ENCODE results near the gene CCDC57.

The CCDC57 gene

GRCh38 chr17:82157046-82158035, 55.3 kb downstream of the CCDC57 start:
- H3K4me3 Mint-ChIP-seq = no peak overlapping the region
- no peaks in the 10 kb centered on the region for H3K9me3 Mint-ChIP-seq
- H3K27ac Mint-ChIP-seq = no peak overlapping the region
- H3K27me3 Mint-ChIP-seq = no peaks in the 10 kb centered on the region
- peaks cover 20% of the 10 kb centered on the region for H3K36me3 Mint-ChIP-seq (ENCODE audit: low read depth)
- H3K4me1 Mint-ChIP-seq (ENCODE audit: low read depth) = peaks cover 4% of the 10 kb centered on the region

GRCh38 chr17:82156284-82156925, 56.2 kb downstream of the CCDC57 start:
- no peak overlapping the region for H3K27ac Mint-ChIP-seq

GRCh38 chr17:82155606-82156005, 57.0 kb downstream of the CCDC57 start:
- Mint-ChIP-seq H3K36me3 (ENCODE audit: low read depth) (peaks cover 15% of the 10 kb centered on the region), H3K9me3 (no peaks in the 10 kb centered on the region), H3K4me3 (no peak overlapping the region), H3K27ac (no peak overlapping the region), H3K4me1 (ENCODE audit: low read depth) (peaks cover 4% of the 10 kb centered on the region), H3K27me3 (no peaks in the 10 kb centered on the region)

More at GRCh38 chr17:82156284-82156925, 56.2 kb downstream of the CCDC57 start:
- peaks cover 17% of the 10 kb centered on the region for H3K36me3 Mint-ChIP-seq (ENCODE audit: low read depth)
- no peak overlapping the region for H3K4me3 Mint-ChIP-seq
- no peaks in the 10 kb centered on the region for H3K27me3 Mint-ChIP-seq
- H3K9me3 Mint-ChIP-seq = no peaks in the 10 kb centered on the region
- H3K4me1 Mint-ChIP-seq (ENCODE audit: low read depth) = peaks cover 4% of the 10 kb centered on the region

- no peak overlapping the region for H3K4me3 Mint-ChIP-seq
- no peaks in the 10 kb centered on the region for H3K9me3 Mint-ChIP-seq
- peaks cover 4% of the 10 kb centered on the region for H3K4me1 Mint-ChIP-seq (ENCODE audit: low read depth)
- no peaks in the 10 kb centered on the region for H3K27me3 Mint-ChIP-seq
- H3K36me3 Mint-ChIP-seq (ENCODE audit: low read depth) = peaks cover 11% of the 10 kb centered on the region
- H3K27ac Mint-ChIP-seq = no peak overlapping the region
These were observed 57.7 kb downstream of the CCDC57 start for GRCh38 chr17:82154881-82155331.

GRCh38 chr17:82153745-82154375, 58.8 kb downstream of the CCDC57 start:
- Mint-ChIP-seq H3K36me3 (ENCODE audit: low read depth) (peaks cover under 1% of the 10 kb centered on the region), H3K9me3 (no peaks in the 10 kb centered on the region), H3K4me3 (no peak overlapping the region), H3K4me1 (ENCODE audit: low read depth) (peaks cover 4% of the 10 kb centered on the region), H3K27me3 (no peaks in the 10 kb centered on the region), H3K27ac (no peak overlapping the region)

GRCh38 chr17:82153295-82153691, 59.3 kb downstream of the CCDC57 start:
- H3K9me3 Mint-ChIP-seq = no peaks in the 10 kb centered on the region
- H3K27me3 Mint-ChIP-seq = no peaks in the 10 kb centered on the region
- H3K27ac Mint-ChIP-seq = no peak overlapping the region
- H3K4me1 Mint-ChIP-seq (ENCODE audit: low read depth) = peaks cover 4% of the 10 kb centered on the region
- H3K4me3 Mint-ChIP-seq = no peak overlapping the region
- no peaks in the 10 kb centered on the region for H3K36me3 Mint-ChIP-seq (ENCODE audit: low read depth)

GRCh38 chr17:82152556-82153294, 59.9 kb downstream of the CCDC57 start:
- no peaks in the 10 kb centered on the region for H3K27me3 Mint-ChIP-seq
- no peaks in the 10 kb centered on the region for H3K9me3 Mint-ChIP-seq
- H3K4me1 Mint-ChIP-seq (ENCODE audit: low read depth) = peaks cover 4% of the 10 kb centered on the region
- no peak overlapping the region for H3K27ac Mint-ChIP-seq
- no peak overlapping the region for H3K4me3 Mint-ChIP-seq
- H3K36me3 Mint-ChIP-seq (ENCODE audit: low read depth) = no peaks in the 10 kb centered on the region

GRCh38 chr17:82152114-82152513, 60.5 kb downstream of the CCDC57 start:
- no peak overlapping the region for H3K4me3 Mint-ChIP-seq
- H3K27ac Mint-ChIP-seq = no peak overlapping the region
- peaks cover 3% of the 10 kb centered on the region for H3K36me3 Mint-ChIP-seq (ENCODE audit: low read depth)
- H3K9me3 Mint-ChIP-seq = no peaks in the 10 kb centered on the region
- H3K4me1 Mint-ChIP-seq (ENCODE audit: low read depth) = peaks cover 4% of the 10 kb centered on the region
- H3K27me3 Mint-ChIP-seq = no peaks in the 10 kb centered on the region

GRCh38 chr17:82151106-82151957, 61.3 kb downstream of the CCDC57 start:
- peaks cover 4% of the 10 kb centered on the region for H3K4me1 Mint-ChIP-seq (ENCODE audit: low read depth)
- H3K27ac Mint-ChIP-seq = no peak overlapping the region
- no peaks in the 10 kb centered on the region for H3K27me3 Mint-ChIP-seq
- H3K36me3 Mint-ChIP-seq (ENCODE audit: low read depth) = peaks cover 9% of the 10 kb centered on the region
- H3K9me3 Mint-ChIP-seq = no peaks in the 10 kb centered on the region
- H3K4me3 Mint-ChIP-seq = no peak overlapping the region

- H3K36me3 Mint-ChIP-seq (ENCODE audit: low read depth) = peaks cover 9% of the 10 kb centered on the region
- H3K4me1 Mint-ChIP-seq (ENCODE audit: low read depth) = peaks cover 4% of the 10 kb centered on the region
- H3K9me3 Mint-ChIP-seq = no peaks in the 10 kb centered on the region
- H3K4me3 Mint-ChIP-seq = no peak overlapping the region
- H3K27me3 Mint-ChIP-seq = no peaks in the 10 kb centered on the region
- no peak overlapping the region for H3K27ac Mint-ChIP-seq
These were observed 63.1 kb downstream of the CCDC57 start for GRCh38 chr17:82149401-82150099.

GRCh38 chr17:82148997-82149396, 63.6 kb downstream of the CCDC57 start:
- peaks cover 4% of the 10 kb centered on the region for H3K4me1 Mint-ChIP-seq (ENCODE audit: low read depth)
- H3K27ac Mint-ChIP-seq = no peak overlapping the region
- peaks cover 9% of the 10 kb centered on the region for H3K36me3 Mint-ChIP-seq (ENCODE audit: low read depth)
- no peaks in the 10 kb centered on the region for H3K9me3 Mint-ChIP-seq
- no peaks in the 10 kb centered on the region for H3K27me3 Mint-ChIP-seq
- no peak overlapping the region for H3K4me3 Mint-ChIP-seq

- Mint-ChIP-seq H3K9me3 (no peaks in the 10 kb centered on the region), H3K4me1 (ENCODE audit: low read depth) (no peaks in the 10 kb centered on the region), H3K27me3 (no peaks in the 10 kb centered on the region), H3K27ac (no peak overlapping the region), H3K4me3 (no peak overlapping the region), H3K36me3 (ENCODE audit: low read depth) (peaks cover 9% of the 10 kb centered on the region)
These were observed 64.6 kb downstream of the CCDC57 start for GRCh38 chr17:82148011-82148410.

All from stimulated activated naive CD8-positive, alpha-beta T cell treated with anti-CD3 and anti-CD28 coated beads, Interleukin-15, Interleukin-2, amounts not matched to agents 100 ng/mL and 50 ng/mL, for 24 hours (primary cell).